GM23248 (cell line): ENCODE measurements around the gene CATSPER1. TPM values are rescaled to one million over a fixed set of nuclear protein-coding genes. Genes with fewer than 3 reads are reported as not detected.

Experiments used
- DNase-seq: peaks from one replicate; pipeline ENCODE4 v3.0.0-alpha.2; 2015
- H2AFZ ChIP-seq: fragments of 200-600 bp; sonication (generic); 2 replicates; pipeline ENCODE4 v1.6.1; 2016; ENCODE audit warnings: antibody characterized with exemption
- H3F3A ChIP-seq: fragments of 200-600 bp; sonication (generic); 2 replicates; pipeline ENCODE4 v1.6.1; 2016; ENCODE audit warnings: mild to moderate bottlenecking, antibody characterized with exemption, mixed run types; ENCODE audit not compliant: insufficient read depth
- H3K27ac ChIP-seq: fragments of 200-600 bp; sonication (generic); 2 replicates; pipeline ENCODE4 v1.5.1; 2016; ENCODE audit warnings: mild to moderate bottlenecking
- H3K27me3 ChIP-seq: fragments of 200-600 bp; sonication (generic); replicated peaks from 2 replicates; pipeline ENCODE4 v1.6.1; 2016; ENCODE audit warnings: mild to moderate bottlenecking; ENCODE audit not compliant: insufficient read depth
- H3K36me3 ChIP-seq: fragments of 200-600 bp; sonication (generic); 2 replicates; pipeline ENCODE4 v1.6.1; 2016; ENCODE audit warnings: low read depth, mild to moderate bottlenecking
- H3K4me1 ChIP-seq: fragments of 200-600 bp; sonication (generic); 2 replicates; pipeline ENCODE4 v1.6.1; 2016; ENCODE audit warnings: mild to moderate bottlenecking; ENCODE audit not compliant: insufficient read depth
- H3K4me2 ChIP-seq: fragments of 200-600 bp; sonication (generic); one replicate; pipeline ENCODE4 v1.6.1; 2016; ENCODE audit warnings: mild to moderate bottlenecking; ENCODE audit not compliant: unreplicated experiment
- H3K4me3 ChIP-seq: fragments of 200-600 bp; sonication (generic); 2 replicates; pipeline ENCODE4 v1.5.1; 2016; ENCODE audit warnings: mild to moderate bottlenecking
- H3K79me2 ChIP-seq: fragments of 200-600 bp; sonication (generic); 2 replicates; pipeline ENCODE4 v1.6.1; 2016; ENCODE audit warnings: mild to moderate bottlenecking; ENCODE audit not compliant: insufficient read depth
- H3K9ac ChIP-seq: fragments of 200-600 bp; sonication (generic); 2 replicates; pipeline ENCODE4 v1.6.1; 2016; ENCODE audit warnings: mild to moderate bottlenecking
- H3K9me2 ChIP-seq: fragments of 200-600 bp; sonication (generic); 2 replicates; pipeline ENCODE4 v1.6.1; 2016; ENCODE audit warnings: mixed run types, mild to moderate bottlenecking, moderate library complexity; ENCODE audit not compliant: insufficient read depth
- H3K9me3 ChIP-seq: fragments of 200-600 bp; sonication (generic); one replicate; pipeline ENCODE4 v1.6.1; 2017; ENCODE audit warnings: low read depth
- H4K20me1 ChIP-seq: fragments of 200-600 bp; sonication (generic); 2 replicates; pipeline ENCODE4 v1.6.0; 2016; ENCODE audit not compliant: insufficient read depth
- EZH2 ChIP-seq: fragments of 200-600 bp; sonication (generic); IDR thresholded peaks from 2 replicates; pipeline ENCODE4 v1.6.1; 2018; ENCODE audit warnings: antibody characterized with exemption, mild to moderate bottlenecking; ENCODE audit not compliant: insufficient read depth, poor library complexity, severe bottlenecking
- EZH2phosphoT487 ChIP-seq: fragments of 200-600 bp; sonication (generic); IDR thresholded peaks from 2 replicates; pipeline ENCODE4 v1.6.1; 2018; ENCODE audit warnings: antibody characterized with exemption, moderate library complexity, mild to moderate bottlenecking, low read depth; ENCODE audit not compliant: insufficient read depth
- WGBS, 2 experiments: methylation state at CpG; one replicate each; pipeline ENCODE4 v1.1.6; 2015 to 2017; ENCODE audit warnings: low lambda C conversion rate in 2 of 2, low coverage in 1 of 2; ENCODE audit errors: missing lambda C conversion rate in 2 of 2; 5-methylcytosine and 5-hydroxymethylcytosine counted together
- in situ Hi-C: fragments of 300-500 bp; cut with MboI; formaldehyde crosslinking; loops from 2 replicates; pipeline ENCODE4 v1.15.0; 2020
- polyA plus RNA-seq: library from polyadenylated mRNA; unstranded; fragments of >200 nt; fragmentation: Nextera tagmentation; extraction: Ambion mirVana; gene quantifications from 2 replicates; pipeline ENCODE4 v1.2.1, GENCODE V29; 2016
- total RNA-seq: library from RNA; depleted of rRNA; stranded (reverse); fragments of >200 nt; shearing (Covaris generic); gene quantifications from 2 replicates; pipeline ENCODE4 v1.2.3, GENCODE V29; 2014

Gene CATSPER1
- total and polyA plus RNA-seq, 2 experiments from 2014 or later, result 1.7 TPM; not detected in 1

DNA sequence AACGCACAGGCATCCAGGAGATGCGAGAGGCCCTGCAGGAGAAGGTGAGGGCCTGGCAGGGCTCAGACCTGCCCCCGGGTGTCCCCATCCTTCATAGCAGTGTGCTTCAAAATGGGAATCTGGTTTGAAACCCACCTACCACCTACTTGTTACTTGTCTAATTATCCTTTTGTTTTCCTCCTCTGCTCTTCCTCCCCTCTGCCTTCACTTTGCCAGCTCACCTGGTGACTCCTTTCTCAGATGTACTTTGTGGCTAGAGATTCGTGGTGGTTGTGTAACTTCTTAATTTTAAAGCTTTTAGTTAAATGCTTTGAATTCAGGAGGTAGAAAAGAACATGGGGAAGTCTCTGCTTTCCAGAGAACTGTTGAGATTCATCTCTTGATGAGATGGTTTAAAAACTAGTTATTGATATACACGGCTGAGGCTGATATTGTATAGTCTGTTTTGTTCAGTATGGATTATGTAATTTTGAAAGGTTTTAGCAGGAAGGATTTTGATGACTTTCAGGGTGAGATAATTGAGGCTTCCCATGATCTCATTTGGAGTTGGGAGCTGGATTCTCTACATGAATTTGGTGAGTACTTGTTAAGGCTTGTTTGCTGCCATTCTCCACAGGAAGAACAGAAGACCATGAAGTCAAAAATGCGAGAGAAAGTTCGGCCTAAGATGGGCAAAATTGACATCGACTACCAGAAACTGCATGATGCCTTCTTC lies 33.8 kb upstream of the CATSPER1 start:
- no peaks in the 10 kb centered on the region for H3K9me3 ChIP-seq
- H3F3A ChIP-seq, result peaks cover 64% of the 10 kb centered on the region
- H3K36me3 ChIP-seq, result peaks cover 91% of the 10 kb centered on the region
- no peak overlapping the region for H3K9ac ChIP-seq
- H2AFZ ChIP-seq, result no peak overlapping the region
- H3K79me2 ChIP-seq, result peaks cover 97% of the 10 kb centered on the region
- H3K4me1 ChIP-seq, result no peaks in the 10 kb centered on the region
- no peak for DNase-seq
- H3K9me2 ChIP-seq, result no peaks in the 10 kb centered on the region
- no peaks in the 10 kb centered on the region for H4K20me1 ChIP-seq
- H3K4me3 ChIP-seq, result no peak overlapping the region
- in situ Hi-C loops, result no loop called here
- H3K27ac ChIP-seq, result no peak overlapping the region
- 72 to 73% methylated on average over 8 of the region's 8 CpGs for WGBS, 2 experiments
- no peak overlapping the region for H3K4me2 ChIP-seq
- no peaks in the 10 kb centered on the region for H3K27me3 ChIP-seq
- TF ChIP-seq EZH2 (no peak), EZH2phosphoT487 (no peak)

- H3K36me3 ChIP-seq, result peaks cover 62% of the 10 kb centered on the region
Measured at GRCh38 chr11:66056501-66056900, 30.2 kb upstream of the CATSPER1 start.

GRCh38 chr11:66055021-66055420 lies 28.7 kb upstream of the CATSPER1 start:
- Histone ChIP-seq H3F3A (peaks cover 24% of the 10 kb centered on the region; the same call in 1 of the 2 replicates), H3K9me2 (no peaks in the 10 kb centered on the region), H4K20me1 (no peaks in the 10 kb centered on the region), H2AFZ (no peak overlapping the region), H3K4me1 (peaks cover 22% of the 10 kb centered on the region), H3K9me3 (no peaks in the 10 kb centered on the region), H3K4me2 (no peak overlapping the region), H3K36me3 (peaks cover 47% of the 10 kb centered on the region), H3K27ac (no peak overlapping the region), H3K4me3 (no peak overlapping the region), H3K9ac (no peak overlapping the region), H3K79me2 (peaks cover 77% of the 10 kb centered on the region), H3K27me3 (no peaks in the 10 kb centered on the region)
- 91 to 94% methylated on average over 6 to 7 of the region's 7 CpGs for WGBS, 2 experiments
- TF ChIP-seq EZH2phosphoT487 (no peak), EZH2 (no peak)
- no peak for DNase-seq
- in situ Hi-C loops, result no loop called here

More at GRCh38 chr11:66056501-66056900, 30.2 kb upstream of the CATSPER1 start:
- Histone ChIP-seq H3K79me2 (peaks cover 92% of the 10 kb centered on the region), H3K27ac (no peak overlapping the region), H4K20me1 (no peaks in the 10 kb centered on the region), H3F3A (peaks cover 28% of the 10 kb centered on the region; the same call in 1 of the 2 replicates), H3K9me2 (no peaks in the 10 kb centered on the region), H3K4me1 (peaks cover 16% of the 10 kb centered on the region), H3K4me2 (no peak overlapping the region), H3K27me3 (no peaks in the 10 kb centered on the region), H3K9me3 (no peaks in the 10 kb centered on the region), H2AFZ (no peak overlapping the region), H3K9ac (peak overlapping the region; percentile 17; the same call in 1 of the 2 replicates), H3K4me3 (no peak overlapping the region)
- 54 to 58% methylated on average over 7 of the region's 7 CpGs for WGBS, 2 experiments
- TF ChIP-seq EZH2, result no peak
- TF ChIP-seq EZH2phosphoT487, result no peak
- DNase-seq, result no peak
- in situ Hi-C loops, result no loop called here

DNA sequence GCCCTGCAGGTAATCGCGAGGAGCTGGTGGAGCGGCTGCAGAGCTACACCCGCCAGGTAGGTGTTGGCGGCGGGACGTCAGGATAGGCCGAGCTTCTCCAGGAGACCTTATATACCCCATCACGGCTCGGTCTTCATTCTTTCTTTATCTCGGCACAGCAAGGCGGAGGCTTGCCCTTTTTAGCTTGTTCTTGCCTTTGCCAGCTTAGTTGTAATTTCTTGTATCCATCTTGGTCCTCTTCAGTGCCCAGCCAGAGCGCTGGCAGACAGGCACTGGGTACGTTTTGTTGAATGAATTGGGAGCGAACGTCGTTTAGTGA lies 26.3 kb upstream of the CATSPER1 start:
- in situ Hi-C loops, result no loop called here
- TF ChIP-seq EZH2, result no peak
- no peak for TF ChIP-seq EZH2phosphoT487
- DNase-seq, result no peak
- H3K9ac ChIP-seq, result peak overlapping the region; percentile 97
- H3K79me2 ChIP-seq, result peaks cover 55% of the 10 kb centered on the region
- H2AFZ ChIP-seq, result peak overlapping the region; percentile 67
- H3K27ac ChIP-seq, result peak overlapping the region; percentile 80
- peak overlapping the region; percentile 94 for H3K4me2 ChIP-seq
- peak overlapping the region; percentile 97 for H3K4me3 ChIP-seq
- H3F3A ChIP-seq, result peaks cover 15% of the 10 kb centered on the region; the same call in 1 of the 2 replicates
- no peaks in the 10 kb centered on the region for H3K9me3 ChIP-seq
- 0 to 1% methylated on average over 15 to 17 of the region's 17 CpGs for WGBS, 2 experiments
- no peaks in the 10 kb centered on the region for H3K9me2 ChIP-seq
- peaks cover 22% of the 10 kb centered on the region for H3K4me1 ChIP-seq
- no peaks in the 10 kb centered on the region for H4K20me1 ChIP-seq
- H3K27me3 ChIP-seq, result no peaks in the 10 kb centered on the region
- H3K36me3 ChIP-seq, result peaks cover 27% of the 10 kb centered on the region
